NCI-H2171 treated with DMSO at 0.1 percent for 48 hours (cell line): ENCODE results near the gene CUTC.

Experiments
- DNase-seq: peaks from one replicate; lab custom pipeline; 2025; lab: John Stamatoyannopoulos, UW

CUTC gene

DNA sequence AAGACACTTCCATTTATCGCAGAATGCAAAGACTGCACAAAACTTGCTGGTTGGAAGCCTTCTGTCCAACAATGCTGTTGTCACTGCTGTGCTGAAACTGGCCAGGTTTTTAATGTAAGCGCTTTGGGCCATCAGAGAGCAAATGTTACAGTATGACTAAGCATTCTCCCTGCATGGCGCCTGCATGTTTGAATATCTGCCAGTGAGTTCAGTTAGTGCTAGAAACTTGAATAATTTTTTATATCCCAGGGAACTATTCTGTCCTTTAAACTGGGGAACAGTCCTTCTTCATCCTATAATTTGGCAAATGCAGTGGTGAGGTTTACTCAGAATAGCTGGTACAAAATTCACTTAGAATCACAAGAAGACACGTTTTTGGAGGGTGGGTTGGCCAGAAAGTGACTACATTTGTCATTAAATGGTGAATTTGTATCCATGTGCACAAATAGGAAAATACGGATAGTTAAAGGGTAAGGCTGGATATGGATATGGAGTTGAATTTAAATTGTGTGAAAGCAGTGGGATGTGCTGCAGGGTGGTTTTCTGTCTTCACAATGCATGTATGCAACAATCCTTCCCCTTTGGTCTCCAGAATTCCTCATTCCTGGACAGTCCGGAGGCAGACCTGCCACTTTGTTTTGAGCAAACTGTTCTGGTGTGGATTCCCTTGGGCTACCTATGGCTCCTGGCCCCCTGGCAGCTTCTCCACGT, 52.1 kb downstream of the CUTC start:
- no peak for DNase-seq

DNA sequence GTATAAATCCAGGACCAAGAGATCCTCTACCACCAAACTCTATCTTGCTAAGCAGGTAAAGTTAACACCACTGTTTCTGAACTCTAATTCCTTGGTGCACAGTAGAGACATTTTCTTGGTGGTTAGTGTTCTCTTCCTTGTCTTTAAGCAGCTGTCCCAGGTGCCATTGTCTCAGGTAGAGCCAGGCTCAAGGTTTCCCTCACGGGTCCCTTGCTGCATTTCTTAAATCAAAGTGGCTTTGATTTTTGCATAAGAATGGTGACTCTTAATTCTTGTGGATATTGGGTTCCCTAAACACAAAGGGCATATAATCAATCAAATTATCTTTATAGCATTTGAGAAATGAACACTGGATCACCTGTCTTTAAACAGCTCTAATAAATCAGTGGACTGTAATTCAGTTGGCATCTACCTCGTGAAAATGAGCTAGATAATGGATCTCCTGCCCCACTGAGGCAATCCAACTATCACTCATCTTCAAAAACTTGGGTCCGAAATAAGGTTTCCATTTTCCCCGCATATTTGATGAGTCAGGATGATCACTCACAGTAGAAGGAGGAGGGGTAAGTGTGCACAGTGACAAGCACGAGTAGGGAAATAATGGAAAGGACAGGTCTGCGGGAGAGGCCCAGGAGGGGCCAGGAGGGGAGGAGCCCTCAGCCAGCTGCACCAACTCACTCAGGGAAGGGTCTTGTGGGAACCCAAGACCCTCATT, 52.9 kb downstream of the CUTC start:
- DNase-seq: no peak

DNA sequence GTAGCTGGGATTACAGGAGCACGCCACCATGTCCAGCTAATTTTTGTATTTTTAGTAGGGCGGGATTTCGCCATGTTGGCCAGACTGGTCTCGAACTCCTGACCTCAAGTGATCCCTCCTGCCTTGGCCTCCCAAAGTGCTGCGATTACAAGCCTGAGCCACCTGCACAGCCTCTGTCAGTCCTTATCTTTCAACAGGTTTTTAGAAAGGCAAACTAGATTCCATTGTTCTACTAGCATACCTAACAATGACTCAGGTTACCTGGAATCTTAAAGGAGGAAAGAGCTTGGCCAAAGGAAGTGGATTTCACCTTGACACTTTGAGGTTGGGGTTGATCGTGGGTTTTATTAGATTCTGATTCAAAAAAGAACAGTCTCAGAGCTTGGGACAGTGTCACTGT, 53.6 kb downstream of the CUTC start:
- no peak for DNase-seq

DNA sequence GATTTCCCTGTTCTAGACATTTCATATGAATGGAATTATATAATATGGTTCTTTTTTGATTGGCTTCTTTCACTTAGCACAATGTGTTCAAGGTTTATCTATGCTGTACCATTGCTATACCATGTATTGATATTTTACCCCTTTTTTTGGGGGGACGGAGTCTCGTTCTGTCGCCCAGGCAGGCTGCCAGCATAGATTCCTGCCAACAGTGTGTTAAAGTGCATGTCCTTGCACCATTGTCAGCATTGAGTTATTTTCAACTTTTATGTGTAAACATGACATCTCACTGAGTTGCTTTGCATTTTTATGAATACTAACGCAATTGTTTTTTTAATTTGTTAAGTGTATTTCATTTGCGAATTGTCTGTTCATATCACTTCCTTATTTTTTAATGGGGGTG, 55.3 kb downstream of the CUTC start:
- DNase-seq: no peak

DNA sequence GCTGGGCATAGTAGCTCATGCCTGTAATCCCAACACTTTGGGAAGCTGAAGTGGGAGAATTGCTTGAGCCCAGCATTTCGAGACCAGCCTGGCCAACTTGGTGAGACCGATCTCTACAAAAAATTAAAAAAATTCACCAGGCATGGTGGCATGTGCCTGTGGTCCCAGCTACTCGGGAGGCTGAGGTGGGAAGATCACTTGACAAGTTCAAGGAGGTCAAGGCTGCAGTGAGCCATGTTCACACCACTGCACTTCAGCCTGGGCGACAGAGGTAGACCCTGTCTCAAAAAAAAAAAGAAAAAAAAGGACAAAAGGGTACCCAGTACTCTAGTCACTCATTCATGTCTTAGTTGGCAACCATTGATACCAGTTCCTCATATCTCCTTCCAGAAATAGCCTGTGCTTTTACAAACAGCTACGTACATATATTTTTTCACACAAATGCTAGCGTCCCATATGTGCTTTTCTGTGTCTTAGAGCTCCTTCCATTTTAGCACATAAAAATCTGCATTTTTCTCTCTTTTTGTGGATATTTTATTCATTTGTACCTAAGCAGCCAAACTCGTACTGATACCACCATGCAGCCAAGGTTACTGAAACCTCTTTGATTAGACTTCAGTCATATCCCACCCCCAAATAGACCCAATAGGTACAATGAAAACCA, 55.9 kb downstream of the CUTC start:
- no peak for DNase-seq

DNA sequence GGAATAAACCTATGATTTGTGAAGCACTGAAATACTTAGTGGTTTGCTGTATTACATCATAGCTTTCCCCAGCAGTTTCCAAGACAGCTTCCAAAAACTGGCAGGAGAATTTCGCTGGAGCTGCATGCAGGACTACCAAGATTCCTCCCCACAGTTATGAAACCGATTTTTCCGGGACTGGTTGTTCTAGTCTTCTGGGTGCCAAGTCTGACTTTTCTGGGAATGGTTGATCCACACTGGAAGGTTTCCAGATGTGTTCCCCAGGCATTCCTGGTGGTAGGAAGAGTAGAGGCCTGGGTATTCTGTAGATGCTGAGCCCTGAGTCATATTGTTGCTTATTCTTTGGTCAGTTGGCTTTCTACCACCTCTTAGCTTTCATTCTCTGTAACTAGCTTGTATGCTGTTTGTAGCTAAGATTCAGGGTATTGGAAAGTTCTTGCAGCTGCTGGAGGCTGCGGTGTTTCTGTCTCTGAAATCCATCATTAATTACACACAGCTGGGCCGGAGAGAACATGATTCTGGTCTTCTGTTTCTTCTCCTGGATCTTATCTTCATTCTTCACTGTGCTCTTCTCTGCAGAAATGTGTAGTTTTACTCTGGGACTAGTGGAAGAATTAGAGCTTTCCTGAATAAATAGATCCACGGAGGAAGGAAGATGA, 56.7 kb downstream of the CUTC start:
- DNase-seq: no peak

DNA sequence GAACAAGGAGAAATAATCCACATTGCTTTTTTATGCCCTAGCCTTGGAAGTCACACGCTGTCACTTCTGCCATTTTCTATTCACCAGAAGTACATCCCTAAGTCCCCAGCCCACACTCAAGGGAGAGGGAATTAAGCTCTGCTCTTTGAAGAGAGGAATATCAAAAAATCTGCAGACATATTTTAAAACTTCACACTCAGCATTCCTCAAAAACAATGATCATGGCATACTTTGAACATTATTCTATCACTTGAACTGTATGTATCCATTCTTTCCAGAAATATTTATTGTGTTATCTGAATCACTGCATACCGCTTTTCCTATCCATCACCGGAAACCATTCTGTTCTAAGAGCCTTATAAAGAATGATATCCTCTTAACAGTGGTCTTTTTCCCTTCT, 59.8 kb downstream of the CUTC start:
- DNase-seq: no peak

DNA sequence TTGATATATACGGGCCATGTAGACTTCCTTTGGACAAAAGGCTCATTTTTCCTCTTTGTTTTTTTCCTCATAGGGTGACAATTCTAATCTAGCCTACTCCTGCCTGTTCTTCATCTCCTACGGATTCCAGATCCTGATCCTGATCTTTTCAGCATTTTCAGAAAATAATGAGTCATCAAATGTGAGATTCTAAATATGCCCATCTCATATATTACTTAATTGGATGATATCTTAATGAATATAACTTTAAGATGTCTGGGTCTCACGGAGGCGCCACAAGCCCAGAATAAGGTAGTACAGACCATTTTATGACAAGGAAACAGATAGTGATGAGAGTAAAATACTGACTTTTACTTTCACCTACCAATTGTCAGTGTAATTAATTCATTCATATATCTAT, 61.8 kb downstream of the CUTC start:
- no peak for DNase-seq

DNA sequence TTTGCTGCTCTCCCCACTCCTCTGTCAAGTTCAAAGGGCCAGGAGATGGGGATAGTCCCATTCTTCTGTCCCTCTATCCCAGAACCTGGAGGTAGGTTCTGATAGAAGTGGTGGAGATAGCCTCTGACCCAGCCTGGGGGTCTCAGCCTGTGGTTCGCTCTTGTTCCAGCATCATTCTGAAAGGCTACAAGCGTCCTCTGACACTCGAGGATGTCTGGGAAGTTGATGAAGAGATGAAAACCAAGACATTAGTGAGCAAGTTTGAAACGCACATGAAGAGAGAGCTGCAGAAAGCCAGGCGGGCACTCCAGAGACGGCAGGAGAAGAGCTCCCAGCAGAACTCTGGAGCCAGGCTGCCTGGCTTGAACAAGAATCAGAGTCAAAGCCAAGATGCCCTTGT, 64.9 kb downstream of the CUTC start:
- DNase-seq: no peak

DNA sequence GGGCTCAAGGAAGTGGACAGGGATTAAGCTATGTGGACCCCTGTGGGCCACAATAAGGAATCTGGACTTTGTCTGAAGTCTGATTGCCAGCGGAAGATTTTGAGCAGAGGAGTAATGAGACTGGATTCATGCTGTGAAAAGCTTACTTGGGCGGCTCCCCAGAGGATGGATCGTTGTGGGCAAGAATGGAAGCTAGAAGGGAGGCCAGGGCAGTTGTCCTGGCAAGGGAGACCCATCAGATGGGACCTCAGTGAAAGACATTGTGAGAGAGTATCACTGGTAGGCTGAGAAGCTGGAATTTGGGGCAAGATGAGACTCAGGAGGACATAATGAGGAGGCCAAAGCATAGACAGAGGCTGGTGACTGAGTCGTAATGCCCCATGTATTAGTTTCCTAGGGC, 66.0 kb downstream of the CUTC start:
- DNase-seq: no peak

DNA sequence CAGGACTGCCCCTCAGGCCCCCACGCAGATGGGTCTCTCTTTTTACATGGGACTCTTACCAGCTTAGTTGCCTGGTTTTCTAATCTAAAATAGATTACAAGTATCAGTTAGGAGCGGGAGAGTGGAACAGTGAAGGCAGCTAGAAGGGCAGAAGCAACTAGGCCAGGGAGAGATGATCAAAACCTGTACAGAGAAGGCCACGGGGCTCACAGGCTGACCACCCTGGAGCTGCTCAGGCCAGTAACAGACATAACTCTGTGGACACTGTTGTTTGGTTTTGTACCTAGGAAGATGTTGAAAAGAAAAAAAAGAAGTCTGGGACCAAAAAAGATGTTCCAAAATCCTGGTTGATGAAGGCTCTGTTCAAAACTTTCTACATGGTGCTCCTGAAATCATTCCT, 66.9 kb downstream of the CUTC start:
- no peak for DNase-seq

DNA sequence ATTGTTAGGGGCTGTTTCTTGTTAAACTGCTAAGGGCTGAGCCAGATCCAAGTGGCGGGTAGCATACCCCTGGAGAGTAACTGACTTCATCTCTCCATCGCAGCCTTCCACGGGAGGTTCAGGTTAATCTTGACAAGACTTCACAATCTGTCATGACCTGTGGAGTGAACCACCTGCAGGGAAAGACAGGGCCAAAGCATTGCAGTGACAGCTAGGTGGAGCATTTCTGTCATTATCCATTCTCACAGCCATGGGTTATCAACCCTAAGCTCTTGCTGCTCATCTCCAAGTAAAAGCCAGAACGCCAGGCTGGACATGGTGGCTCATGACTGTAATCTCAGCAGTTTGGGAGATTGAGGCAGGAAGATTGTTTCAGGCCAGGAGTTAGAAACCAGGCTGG, 67.6 kb downstream of the CUTC start:
- no peak for DNase-seq

DNA sequence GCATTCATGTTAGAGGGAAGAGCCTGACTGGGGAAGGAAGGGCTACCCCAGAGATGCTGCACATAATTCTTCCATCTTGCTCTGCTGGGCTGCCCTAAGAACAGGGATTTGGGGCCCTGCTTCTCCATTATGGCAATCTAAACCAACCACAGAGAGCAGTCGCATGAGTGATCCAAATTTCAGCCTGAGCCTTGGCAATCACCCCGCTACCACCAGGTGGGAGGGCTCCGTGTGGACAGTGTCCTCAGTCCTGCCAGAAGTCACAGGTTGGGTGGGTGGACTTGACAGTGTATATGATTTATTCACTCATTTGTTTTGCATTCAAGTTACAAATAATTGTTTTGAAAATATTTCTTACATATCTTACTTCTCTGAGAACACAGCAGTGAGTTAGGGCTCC, 72.4 kb downstream of the CUTC start:
- no peak for DNase-seq

DNA sequence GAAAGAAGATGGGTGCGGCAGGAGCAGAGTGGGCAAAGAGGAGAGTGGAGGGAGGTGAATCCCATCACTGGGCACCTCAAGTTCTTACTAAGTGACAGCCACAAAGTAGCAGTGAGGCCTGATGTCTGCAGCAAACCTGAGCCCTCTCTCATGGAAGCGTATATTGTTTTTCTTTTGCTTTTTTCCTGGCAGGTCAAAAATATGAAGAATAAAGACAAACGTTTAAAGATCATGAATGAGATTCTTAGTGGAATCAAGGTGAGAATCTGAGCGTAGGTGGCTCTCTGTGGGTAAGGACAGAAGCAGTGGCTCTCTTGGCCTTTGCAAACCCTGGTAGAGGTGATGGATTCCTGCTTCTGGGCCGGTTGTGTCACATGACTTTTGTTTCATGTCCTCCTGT, 73.2 kb downstream of the CUTC start:
- no peak for DNase-seq
